ENCODE measurements around the gene UBXN2A. TPM values are rescaled to one million over a fixed set of nuclear protein-coding genes. Genes with fewer than 3 reads are reported as not detected.
"Not testable (repeated sequence)": the region's sequence is repeated elsewhere in the genome, so short reads cannot be mapped to it uniquely, and the experiment has no call there.

Gene UBXN2A
- total RNA-seq, 4 donors from 2014 or later, result 8.4 to 16.1 (median 13.5) TPM

- no peak for TF ChIP-seq CTCF (IDR thresholded peaks at IDR 0.05)
- no peak for ATAC-seq (ENCODE audit: low FRiP score)
Observed at GRCh38 chr2:24011250-24012104, 71.2 kb downstream of the UBXN2A start.

GRCh38 chr2:24012521-24013188, 72.4 kb downstream of the UBXN2A start:
- DNase-seq (ENCODE audit: low spot score) (no peak), ATAC-seq (ENCODE audit: low FRiP score) (no peak)
- TF ChIP-seq CTCF (IDR thresholded peaks at IDR 0.05), result no peak

More at GRCh38 chr2:24011250-24012104, 71.2 kb downstream of the UBXN2A start:
- DNase-seq (ENCODE audit: low spot score), result no peak

- not testable (repeated sequence) for DNase-seq (ENCODE audit: low spot score); ATAC-seq (ENCODE audit: low FRiP score)
Observed at GRCh38 chr2:24014902-24015301, 74.6 kb downstream of the UBXN2A start.

GRCh38 chr2:24015562-24016375, 75.5 kb downstream of the UBXN2A start:
- no peak for ATAC-seq (ENCODE audit: low FRiP score)
- no peak for TF ChIP-seq CTCF (IDR thresholded peaks at IDR 0.05)
- no peak for DNase-seq (ENCODE audit: low spot score)

GRCh38 chr2:24016376-24016761, 76.1 kb downstream of the UBXN2A start:
- ATAC-seq (ENCODE audit: low FRiP score), result no peak
- no peak for DNase-seq (ENCODE audit: low spot score)
- TF ChIP-seq CTCF (IDR thresholded peaks at IDR 0.05), result no peak

- no peak for TF ChIP-seq CTCF (IDR thresholded peaks at IDR 0.05)
- DNase-seq (ENCODE audit: low spot score) (no peak), ATAC-seq (ENCODE audit: low FRiP score) (no peak)
Observed at GRCh38 chr2:24016853-24017703, 76.8 kb downstream of the UBXN2A start.
